GM18505 (cell line): ENCODE measurements around the gene DHX34.
"Not testable (repeated sequence)": the region's sequence is repeated elsewhere in the genome, so short reads cannot be mapped to it uniquely, and the experiment has no call there.

Source experiments
- ATAC-seq: cut with Tn5 transposase; IDR thresholded peaks from one replicate; pipeline ENCODE4 v1.9.1; 2021; ENCODE audit not compliant: unreplicated experiment
- POLR2A ChIP-seq: IDR thresholded peaks from 4 replicates; pipeline ENCODE4 v1.6.1; 2011; ENCODE audit warnings: borderline replicate concordance; ENCODE audit not compliant: insufficient read depth, insufficient read length; ENCODE audit errors: extremely low read depth

The DHX34 gene

GRCh38 chr19:47363758-47364531 lies 14.8 kb downstream of the DHX34 start:
- ATAC-seq, result no peak

GRCh38 chr19:47365455-47365854 lies 16.3 kb downstream of the DHX34 start:
- ATAC-seq, result not testable (repeated sequence)

More at GRCh38 chr19:47363758-47364531, 14.8 kb downstream of the DHX34 start:
- TF ChIP-seq POLR2A, result no peak

GRCh38 chr19:47370045-47370611 lies 21.0 kb downstream of the DHX34 start:
- TF ChIP-seq POLR2A, result no peak
- no peak for ATAC-seq

- ATAC-seq, result no peak
- no peak for TF ChIP-seq POLR2A
Observed at GRCh38 chr19:47371261-47371660, 22.1 kb downstream of the DHX34 start.

- no peak for TF ChIP-seq POLR2A
- no peak for ATAC-seq
Observed at GRCh38 chr19:47372603-47373002, 23.5 kb downstream of the DHX34 start.

- ATAC-seq, result no peak
- TF ChIP-seq POLR2A, result no peak
Observed at GRCh38 chr19:47373246-47374240, 24.4 kb downstream of the DHX34 start.

- ATAC-seq, result no peak
- TF ChIP-seq POLR2A, result no peak
Observed at GRCh38 chr19:47374876-47375693, 26.0 kb downstream of the DHX34 start.

- no peak for TF ChIP-seq POLR2A
- ATAC-seq, result no peak
Observed at GRCh38 chr19:47375694-47376588, 26.8 kb downstream of the DHX34 start.

GRCh38 chr19:47376589-47377144 lies 27.6 kb downstream of the DHX34 start:
- no peak for TF ChIP-seq POLR2A
- ATAC-seq, result no peak

GRCh38 chr19:47377208-47377701 lies 28.1 kb downstream of the DHX34 start:
- TF ChIP-seq POLR2A, result no peak
- ATAC-seq, result no peak

GRCh38 chr19:47377801-47378200 lies 28.7 kb downstream of the DHX34 start:
- no peak for ATAC-seq
- no peak for TF ChIP-seq POLR2A

- no peak for TF ChIP-seq POLR2A
- no peak for ATAC-seq
Observed at GRCh38 chr19:47378246-47378645, 29.1 kb downstream of the DHX34 start.

GRCh38 chr19:47379381-47379938 lies 30.3 kb downstream of the DHX34 start:
- TF ChIP-seq POLR2A, result no peak
- ATAC-seq, result no peak
